GM20431 (cell line): ENCODE results near the gene ATXN7L1.

Experiments used
- in situ Hi-C: fragments of 300-500 bp; cut with MseI, MboI; formaldehyde crosslinking; loops from one replicate; pipeline ENCODE4 v1.15.0; 2020; ENCODE audit warnings: low sequenced_read_pairs; ENCODE audit not compliant: unreplicated experiment

Gene ATXN7L1

GRCh38 chr7:105691082-105691679, 185.2 kb downstream of the ATXN7L1 start:
- in situ Hi-C loops: no loop called here

- in situ Hi-C loops: no loop called here
Observed at GRCh38 chr7:105690325-105690945, 186.0 kb downstream of the ATXN7L1 start.

- in situ Hi-C loops: no loop called here
Observed at GRCh38 chr7:105689067-105689819, 187.2 kb downstream of the ATXN7L1 start.

- in situ Hi-C loops: no loop called here
Observed at GRCh38 chr7:105688617-105689016, 187.8 kb downstream of the ATXN7L1 start.

GRCh38 chr7:105685161-105685560, 191.2 kb downstream of the ATXN7L1 start:
- in situ Hi-C loops: no loop called here

- in situ Hi-C loops: no loop called here
Observed at GRCh38 chr7:105682341-105683060, 193.9 kb downstream of the ATXN7L1 start.

GRCh38 chr7:105680505-105681187, 195.8 kb downstream of the ATXN7L1 start:
- in situ Hi-C loops: no loop called here

- in situ Hi-C loops: no loop called here
Observed at GRCh38 chr7:105678811-105679495, 197.4 kb downstream of the ATXN7L1 start.

- in situ Hi-C loops: no loop called here
Observed at GRCh38 chr7:105677817-105678573, 198.4 kb downstream of the ATXN7L1 start.

- in situ Hi-C loops: no loop called here
Observed at GRCh38 chr7:105677410-105677730, 199.0 kb downstream of the ATXN7L1 start.

GRCh38 chr7:105675934-105676371, 200.4 kb downstream of the ATXN7L1 start:
- in situ Hi-C loops: no loop called here

GRCh38 chr7:105674200-105674920, 202.0 kb downstream of the ATXN7L1 start:
- in situ Hi-C loops: loop anchor here (25.0 kb wide), 2 partner anchors 363 to 488 kb away; no protein-coding TSS in a partner anchor

- in situ Hi-C loops: loop anchor here (25.0 kb wide), 2 partner anchors 364 to 489 kb away; no protein-coding TSS in a partner anchor
Observed at GRCh38 chr7:105673367-105674084, 202.9 kb downstream of the ATXN7L1 start.

- in situ Hi-C loops: loop anchor here (25.0 kb wide), 2 partner anchors 364 to 490 kb away; no protein-coding TSS in a partner anchor
Observed at GRCh38 chr7:105672801-105673200, 203.6 kb downstream of the ATXN7L1 start.

GRCh38 chr7:105666324-105666723, 210.1 kb downstream of the ATXN7L1 start:
- in situ Hi-C loops: loop anchor here (25.0 kb wide), 2 partner anchors 371 to 496 kb away; no protein-coding TSS in a partner anchor

- in situ Hi-C loops: loop anchor here (25.0 kb wide), 2 partner anchors 372 to 497 kb away; no protein-coding TSS in a partner anchor
Observed at GRCh38 chr7:105665684-105666083, 210.7 kb downstream of the ATXN7L1 start.
